Iris pigment epithelial cell (primary cell): Measurements from ENCODE around the gene FAM117A.
"Not testable (repeated sequence)": the region's sequence is repeated elsewhere in the genome, so short reads cannot be mapped to it uniquely, and the experiment has no call there.

Source experiments
- DNase-seq: peaks from one replicate; pipeline ENCODE4 v3.0.0-alpha.2; 2011; ENCODE audit warnings: low read depth

Gene FAM117A

GRCh38 chr17:49677933-49678847, 85.7 kb downstream of the FAM117A start, which contains the start of gene SPOP:
Gene SPOP, minus strand, starts transcription at chr17:49678097. Its CDS starts 55,287 bp downstream, at chr17:49622810.
- peak; percentile 100 for DNase-seq

- peak; percentile 88 for DNase-seq
These were observed 86.6 kb downstream of the FAM117A start for GRCh38 chr17:49677134-49677932.

GRCh38 chr17:49676276-49676868, 87.6 kb downstream of the FAM117A start:
- DNase-seq = peak; percentile 55

GRCh38 chr17:49674507-49674906, 89.4 kb downstream of the FAM117A start:
- DNase-seq = no peak

GRCh38 chr17:49673679-49674078, 90.3 kb downstream of the FAM117A start:
- DNase-seq = not testable (repeated sequence)

GRCh38 chr17:49670641-49671040, 93.3 kb downstream of the FAM117A start:
- DNase-seq = no peak

GRCh38 chr17:49670002-49670401, 93.9 kb downstream of the FAM117A start:
- DNase-seq = no peak

GRCh38 chr17:49667854-49668253, 96.1 kb downstream of the FAM117A start:
- DNase-seq = no peak

GRCh38 chr17:49664706-49665211, 99.2 kb downstream of the FAM117A start:
- DNase-seq = no peak
